Measurements from ENCODE around the gene MAN1A1.

The MAN1A1 gene

DNA sequence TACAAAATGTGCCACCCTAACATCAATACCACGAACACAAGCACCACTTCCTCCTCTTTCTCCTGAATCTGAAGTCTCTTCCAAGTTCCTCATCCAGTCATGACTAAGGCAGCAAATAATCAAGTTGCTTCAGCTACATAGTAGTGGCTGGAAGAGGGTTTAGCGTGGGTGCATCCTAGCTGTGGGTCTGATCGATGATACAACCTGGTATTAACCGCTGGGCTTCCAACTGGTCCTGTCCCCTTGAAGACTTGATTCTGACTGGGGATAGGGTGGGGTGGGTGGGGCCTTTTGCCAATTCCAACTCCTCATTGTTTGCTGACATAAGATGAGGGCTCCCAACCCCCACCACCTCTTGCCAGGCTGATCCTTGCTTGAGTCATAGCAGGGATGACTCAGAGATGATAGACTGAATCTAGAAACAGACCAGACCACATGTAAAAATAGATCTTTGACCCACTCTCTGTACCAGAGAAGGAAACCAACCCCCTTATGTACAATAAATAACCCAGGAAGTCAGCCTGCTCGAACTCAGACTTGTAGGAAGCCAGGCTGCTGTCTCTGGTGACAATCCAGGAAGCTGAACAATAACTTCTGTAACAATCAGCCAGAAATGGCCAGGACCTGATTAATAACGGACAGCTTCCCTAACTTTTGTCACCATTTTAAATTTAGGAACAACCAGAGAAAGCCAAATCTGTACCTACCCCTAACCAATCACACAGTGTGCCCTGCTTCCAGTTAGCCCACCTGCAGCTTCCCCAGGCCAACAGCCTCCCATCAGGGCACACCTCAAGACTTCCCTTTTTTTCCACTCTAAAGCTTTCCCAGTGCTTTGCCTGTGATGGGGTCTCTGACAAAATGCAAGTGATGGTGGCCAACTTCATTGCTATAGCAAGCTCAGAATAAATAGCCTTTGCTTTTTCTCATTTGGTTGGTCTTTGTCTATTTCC lies 202.2 kb downstream of the MAN1A1 start:
- TF ChIP-seq, protein P1, sequence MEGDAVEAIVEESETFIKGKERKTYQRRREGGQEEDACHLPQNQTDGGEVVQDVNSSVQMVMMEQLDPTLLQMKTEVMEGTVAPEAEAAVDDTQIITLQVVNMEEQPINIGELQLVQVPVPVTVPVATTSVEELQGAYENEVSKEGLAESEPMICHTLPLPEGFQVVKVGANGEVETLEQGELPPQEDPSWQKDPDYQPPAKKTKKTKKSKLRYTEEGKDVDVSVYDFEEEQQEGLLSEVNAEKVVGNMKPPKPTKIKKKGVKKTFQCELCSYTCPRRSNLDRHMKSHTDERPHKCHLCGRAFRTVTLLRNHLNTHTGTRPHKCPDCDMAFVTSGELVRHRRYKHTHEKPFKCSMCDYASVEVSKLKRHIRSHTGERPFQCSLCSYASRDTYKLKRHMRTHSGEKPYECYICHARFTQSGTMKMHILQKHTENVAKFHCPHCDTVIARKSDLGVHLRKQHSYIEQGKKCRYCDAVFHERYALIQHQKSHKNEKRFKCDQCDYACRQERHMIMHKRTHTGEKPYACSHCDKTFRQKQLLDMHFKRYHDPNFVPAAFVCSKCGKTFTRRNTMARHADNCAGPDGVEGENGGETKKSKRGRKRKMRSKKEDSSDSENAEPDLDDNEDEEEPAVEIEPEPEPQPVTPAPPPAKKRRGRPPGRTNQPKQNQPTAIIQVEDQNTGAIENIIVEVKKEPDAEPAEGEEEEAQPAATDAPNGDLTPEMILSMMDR (IDR thresholded peaks at IDR 0.05; ENCODE audit: borderline replicate concordance, control extremely low read depth, extremely low read depth, insufficient read depth, missing control alignments): no peak
- in situ Hi-C loops (cut with MboI; ENCODE audit: low sequenced_read_pairs, unreplicated experiment): loop anchor here (10.0 to 25.0 kb wide), 3 partner anchors 197 to 840 kb away; partner anchors contain the start of gene MAN1A1
- peak; percentile 67 for DNase-seq (ENCODE audit: low spot score)

DNA sequence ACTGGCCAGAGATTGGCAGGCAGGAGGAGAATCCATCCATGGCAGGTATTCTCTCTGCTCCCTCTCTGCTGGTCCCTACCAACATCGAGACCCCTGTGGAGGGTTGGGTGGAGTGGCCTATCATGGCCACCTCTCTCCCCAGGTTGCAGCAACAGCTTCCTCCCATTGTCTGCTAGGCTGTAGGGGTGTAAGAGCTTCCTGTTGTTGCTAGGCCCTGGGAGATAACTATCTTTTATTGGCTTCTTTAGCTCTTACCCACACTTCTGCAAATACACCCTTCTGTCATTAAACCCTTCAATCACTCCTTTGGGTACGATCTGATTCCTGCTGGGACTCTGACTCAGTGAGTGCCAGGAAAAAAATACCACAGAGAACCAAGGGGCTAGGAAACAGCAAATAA lies 204.4 kb downstream of the MAN1A1 start:
- TF ChIP-seq, protein P1 (IDR thresholded peaks at IDR 0.05; ENCODE audit: borderline replicate concordance, control extremely low read depth, extremely low read depth, insufficient read depth, missing control alignments): no peak
- no peak for DNase-seq (ENCODE audit: low spot score)
- in situ Hi-C loops (cut with MboI; ENCODE audit: low sequenced_read_pairs, unreplicated experiment): loop anchor here (10.0 to 25.0 kb wide), 3 partner anchors 200 to 842 kb away; partner anchors contain the start of gene MAN1A1

DNA sequence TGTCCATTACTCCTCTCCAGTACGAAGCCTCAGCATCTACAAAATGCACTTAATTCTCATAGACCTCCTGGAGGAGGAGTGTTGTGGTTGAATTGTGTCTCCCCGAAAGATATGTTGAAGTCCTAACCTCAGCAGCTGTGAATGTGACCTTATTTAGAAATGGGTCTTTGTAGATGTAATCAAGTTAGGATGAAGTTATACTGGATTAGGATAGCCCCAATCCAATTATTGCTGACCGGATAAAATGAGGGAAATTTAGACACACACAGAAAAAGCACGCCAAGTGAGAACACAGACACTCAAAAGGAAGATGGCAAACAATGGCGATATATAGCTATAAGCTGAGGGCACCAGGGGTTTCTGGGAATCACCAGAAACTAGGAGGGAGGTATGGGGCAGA lies 206.9 kb downstream of the MAN1A1 start:
- in situ Hi-C loops (cut with MboI; ENCODE audit: low sequenced_read_pairs, unreplicated experiment): loop anchor here (10.0 to 25.0 kb wide), 3 partner anchors 202 to 845 kb away; partner anchors contain the start of gene MAN1A1
- TF ChIP-seq, protein P1 (IDR thresholded peaks at IDR 0.05; ENCODE audit: borderline replicate concordance, control extremely low read depth, extremely low read depth, insufficient read depth, missing control alignments): no peak
- no peak for DNase-seq (ENCODE audit: low spot score)

DNA sequence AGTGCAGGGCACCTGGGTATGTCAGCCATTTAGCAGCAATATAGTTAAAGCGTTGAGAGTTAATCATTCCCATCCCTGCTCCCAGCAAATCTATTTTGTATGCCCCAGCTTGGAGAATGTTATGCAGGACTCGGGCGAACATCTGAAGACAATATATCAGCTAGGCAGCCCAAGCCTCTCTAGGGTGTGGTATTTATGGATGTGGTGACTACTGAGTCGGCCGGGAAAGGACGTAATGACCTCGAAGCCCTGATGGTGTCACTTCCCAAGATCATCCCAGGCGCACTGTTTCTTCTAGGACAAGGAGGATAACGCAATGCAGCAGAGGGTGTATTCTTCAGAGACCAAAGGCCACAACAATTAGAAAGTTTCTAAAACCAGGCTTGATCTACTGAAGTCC lies 207.5 kb downstream of the MAN1A1 start:
- TF ChIP-seq, protein P1 (IDR thresholded peaks at IDR 0.05; ENCODE audit: borderline replicate concordance, control extremely low read depth, extremely low read depth, insufficient read depth, missing control alignments): no peak
- in situ Hi-C loops (cut with MboI; ENCODE audit: low sequenced_read_pairs, unreplicated experiment): loop anchor here (10.0 to 25.0 kb wide), 3 partner anchors 203 to 845 kb away; partner anchors contain the start of gene MAN1A1
- no peak for DNase-seq (ENCODE audit: low spot score)

DNA sequence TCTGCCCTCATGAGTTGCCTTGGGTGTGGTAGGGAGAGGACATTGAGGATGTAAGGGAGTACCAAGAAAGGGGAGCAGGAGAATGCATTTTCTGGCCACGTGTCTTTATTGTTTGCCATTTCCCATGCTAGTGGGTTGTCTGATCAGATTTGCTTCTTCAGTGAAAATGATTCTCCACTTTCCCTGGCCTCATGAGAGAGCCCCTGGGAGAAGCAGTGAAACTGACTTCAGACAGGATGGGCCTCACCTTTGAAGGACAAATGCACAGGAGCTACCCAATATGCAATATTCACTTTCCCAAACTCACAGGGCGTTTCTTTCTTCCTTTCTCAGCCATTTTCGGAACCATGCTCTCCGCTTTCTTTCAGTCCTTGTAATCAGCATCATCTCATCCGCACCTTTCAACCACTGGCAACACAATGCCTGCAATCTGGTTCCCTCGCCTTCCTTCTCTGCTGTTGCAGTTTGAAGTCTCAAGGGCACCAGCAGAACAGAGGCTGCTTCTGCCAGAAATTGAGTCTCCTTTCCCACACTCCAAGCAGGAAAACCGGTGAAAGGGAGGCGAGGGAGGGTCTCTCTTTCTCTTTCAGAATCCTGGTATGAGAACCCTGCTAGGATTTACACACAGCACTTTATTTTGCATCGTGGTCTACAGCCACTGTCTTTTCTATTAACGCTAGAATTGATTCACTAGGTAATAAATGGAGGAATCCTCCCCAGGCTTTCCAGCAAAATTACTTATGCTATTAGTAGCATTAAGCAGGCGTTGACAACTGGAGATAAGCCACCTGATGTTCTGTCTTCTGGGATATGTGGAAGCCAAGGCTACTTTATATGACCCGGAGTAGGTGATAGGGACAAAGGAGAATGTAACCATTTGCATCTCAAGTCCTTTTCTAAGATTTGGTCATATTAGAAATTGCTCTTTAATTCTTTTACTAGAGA lies 209.1 kb downstream of the MAN1A1 start:
- in situ Hi-C loops (cut with MboI; ENCODE audit: low sequenced_read_pairs, unreplicated experiment): loop anchor here (10.0 to 25.0 kb wide), 3 partner anchors 204 to 847 kb away; partner anchors contain the start of gene MAN1A1
- no peak for DNase-seq (ENCODE audit: low spot score)
- TF ChIP-seq, protein P1 (IDR thresholded peaks at IDR 0.05; ENCODE audit: borderline replicate concordance, control extremely low read depth, extremely low read depth, insufficient read depth, missing control alignments): no peak

Measured in GM13976 (cell line).